Peyer's patch (tissue), 4 donors: Measurements from ENCODE around the gene CHN2. TPM values are rescaled to one million over a fixed set of nuclear protein-coding genes. Genes with fewer than 3 reads are reported as not detected.

ENCODE experiments used
- DNase-seq, 3 donors: peaks; one replicate each; pipeline ENCODE4 v3.0.0-alpha.2; 2017 to 2019
- H3K27ac ChIP-seq, 4 donors: fragments of 200-600 bp; sonication (generic); one replicate each; pipeline ENCODE4 v1.5.1; 2016 to 2019
- H3K27me3 ChIP-seq, 2 donors: fragments of 200-600 bp; sonication (generic); one replicate each; pipeline ENCODE4 v1.5.1; 2019
- H3K36me3 ChIP-seq, 3 donors: fragments of 200-600 bp; sonication (generic); one replicate each; pipeline ENCODE4 v1.5.1; 2016 to 2019
- H3K4me1 ChIP-seq, 4 donors: fragments of 200-600 bp; sonication (generic); one replicate each; pipeline ENCODE4 v1.5.1; 2016 to 2019
- H3K4me3 ChIP-seq, 4 donors: fragments of 200-600 bp; sonication (generic); 1 replicate in 3 of 4; 2 replicates in 1 of 4; pipeline ENCODE4 v1.5.1; 2016 to 2019; ENCODE audit warnings: mild to moderate bottlenecking in 1 of 4
- H3K9me3 ChIP-seq, 4 donors: fragments of 200-600 bp; sonication (generic); one replicate each; pipeline ENCODE4 v1.5.1; 2016 to 2019; ENCODE audit warnings: mild to moderate bottlenecking in 1 of 4
- CTCF ChIP-seq, 6 experiments: fragments of 450-650 bp in 4 of 6; fragments of 200-600 bp in 2 of 6; sonication (generic) in 1 of 6; IDR thresholded peaks; one replicate each; pipeline ENCODE4 v1.5.1; 2017 to 2019; ENCODE audit warnings: antibody characterized with exemption in 6 of 6, mild to moderate bottlenecking in 3 of 6, moderate library complexity in 1 of 6
- POLR2A ChIP-seq, 2 donors: fragments of 450-650 bp; IDR thresholded peaks; one replicate each; pipeline ENCODE4 v1.5.1; 2017; ENCODE audit warnings: antibody characterized with exemption in 2 of 2, mild to moderate bottlenecking in 2 of 2, moderate library complexity in 2 of 2
- total RNA-seq, 4 donors: library from RNA; depleted of rRNA; stranded (reverse); fragments of >200 nt; gene quantifications; one replicate each; pipeline ENCODE4 v1.1.0, GENCODE V29; 2016

The CHN2 gene
- total RNA-seq, 4 donors from 2014 or later, result 29.7 to 159 (median 120) TPM

GRCh38 chr7:29322023-29322712, 127.6 kb downstream of the CHN2 start:
- no peak for DNase-seq

GRCh38 chr7:29325476-29325875, 130.9 kb downstream of the CHN2 start:
- TF ChIP-seq CTCF (IDR thresholded peaks at IDR 0.05) (no peak), POLR2A (IDR thresholded peaks at IDR 0.05) (no peak)
- no peaks in the 10 kb centered on the region for H3K36me3 ChIP-seq
- H3K4me1 ChIP-seq, result no peaks in the 10 kb centered on the region
- H3K27ac ChIP-seq, result no peak overlapping the region
- H3K27me3 ChIP-seq, result no peaks in the 10 kb centered on the region
- no peak overlapping the region for H3K4me3 ChIP-seq
- no peaks in the 10 kb centered on the region for H3K9me3 ChIP-seq
- no peak for DNase-seq

More at GRCh38 chr7:29322023-29322712, 127.6 kb downstream of the CHN2 start:
- TF ChIP-seq CTCF (IDR thresholded peaks at IDR 0.05) (no peak), POLR2A (IDR thresholded peaks at IDR 0.05) (no peak)
- H3K9me3 ChIP-seq, result no peaks in the 10 kb centered on the region
- H3K36me3 ChIP-seq, result no peaks in the 10 kb centered on the region
- no peak overlapping the region for H3K4me3 ChIP-seq
- no peaks in the 10 kb centered on the region for H3K27me3 ChIP-seq
- H3K4me1 ChIP-seq, result no peaks in the 10 kb centered on the region
- no peak overlapping the region for H3K27ac ChIP-seq

- H3K27ac ChIP-seq, result no peak overlapping the region
Measured at GRCh38 chr7:29326864-29327263, 132.3 kb downstream of the CHN2 start.

GRCh38 chr7:29327455-29327854, 132.9 kb downstream of the CHN2 start:
- Histone ChIP-seq H3K4me1 (no peaks in the 10 kb centered on the region), H3K36me3 (no peaks in the 10 kb centered on the region), H3K27me3 (no peaks in the 10 kb centered on the region), H3K27ac (no peak overlapping the region), H3K9me3 (no peaks in the 10 kb centered on the region), H3K4me3 (no peak overlapping the region)
- TF ChIP-seq POLR2A (IDR thresholded peaks at IDR 0.05) (no peak), CTCF (IDR thresholded peaks at IDR 0.05) (no peak)
- no peak for DNase-seq

More at GRCh38 chr7:29326864-29327263, 132.3 kb downstream of the CHN2 start:
- no peaks in the 10 kb centered on the region for H3K27me3 ChIP-seq
- DNase-seq, result no peak
- no peaks in the 10 kb centered on the region for H3K36me3 ChIP-seq
- TF ChIP-seq CTCF (IDR thresholded peaks at IDR 0.05), result no peak
- no peak for TF ChIP-seq POLR2A (IDR thresholded peaks at IDR 0.05)
- H3K4me3 ChIP-seq, result no peak overlapping the region
- no peaks in the 10 kb centered on the region for H3K9me3 ChIP-seq
- no peaks in the 10 kb centered on the region for H3K4me1 ChIP-seq

GRCh38 chr7:29328045-29328444, 133.5 kb downstream of the CHN2 start:
- TF ChIP-seq POLR2A (IDR thresholded peaks at IDR 0.05), result no peak
- no peak for TF ChIP-seq CTCF (IDR thresholded peaks at IDR 0.05)
- Histone ChIP-seq H3K27ac (no peak overlapping the region), H3K36me3 (no peaks in the 10 kb centered on the region), H3K27me3 (no peaks in the 10 kb centered on the region), H3K9me3 (no peaks in the 10 kb centered on the region), H3K4me3 (no peak overlapping the region), H3K4me1 (peaks cover 0 to 5% (median 0%) of the 10 kb centered on the region in 4 donors)
- DNase-seq, result no peak
